ENCODE results near the gene NRXN3.

Gene NRXN3

GRCh38 chr14:79150226-79150625 lies 980.1 kb downstream of the NRXN3 start:
- no peak for DNase-seq (ENCODE audit: low spot score)

GRCh38 chr14:79157369-79157768 lies 987.2 kb downstream of the NRXN3 start:
- DNase-seq (ENCODE audit: low spot score): no peak

DNA sequence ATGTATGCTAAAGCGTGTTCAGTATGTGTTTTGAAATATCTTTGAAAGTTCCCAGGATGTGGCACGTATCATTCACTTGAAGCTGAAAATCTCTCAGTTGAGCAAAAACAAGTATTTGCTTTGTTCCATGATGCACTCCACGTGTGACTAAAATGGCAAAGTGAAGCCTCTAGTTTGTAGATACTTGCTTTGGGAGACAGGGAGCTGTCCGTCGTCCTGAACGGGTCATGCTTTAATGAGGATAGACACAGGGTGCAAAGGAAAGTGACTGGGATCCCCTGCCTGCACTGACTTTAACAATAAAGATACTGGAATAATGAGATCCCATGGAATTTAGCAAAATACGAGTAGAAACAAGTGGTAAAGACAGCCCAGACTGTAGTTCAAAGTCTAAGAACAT lies 991.4 kb downstream of the NRXN3 start:
- DNase-seq (ENCODE audit: low spot score): no peak

- no peak for DNase-seq (ENCODE audit: low spot score)
Observed at GRCh38 chr14:79162833-79163232, 992.7 kb downstream of the NRXN3 start.

DNA sequence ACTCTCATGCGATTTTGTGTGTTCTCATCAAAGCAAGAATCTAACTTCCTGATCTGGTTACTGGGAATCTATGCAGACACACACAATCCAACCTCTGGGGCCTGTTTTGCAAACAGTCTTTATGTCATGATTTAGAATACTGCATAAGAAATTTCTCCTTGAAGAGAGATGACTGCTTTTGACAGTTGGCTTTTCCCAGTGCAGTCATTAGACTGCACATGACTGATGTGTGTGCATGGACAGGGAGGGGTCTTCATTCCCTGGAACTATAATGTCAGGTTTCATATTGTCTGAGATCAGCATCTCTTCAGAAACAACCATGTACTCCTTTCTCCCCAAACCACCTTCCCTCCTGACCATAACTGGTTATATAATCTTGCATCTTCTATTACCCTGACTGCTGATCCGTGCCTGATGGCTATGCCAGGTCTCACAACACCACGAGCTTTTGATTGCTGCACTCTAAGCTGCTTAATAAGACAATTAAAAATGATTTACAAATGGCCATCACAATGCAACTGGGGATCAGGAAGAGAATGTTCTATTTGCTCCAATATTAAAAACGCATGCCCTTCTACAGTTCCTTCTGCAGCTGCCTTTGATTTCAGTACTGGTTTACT lies 995.4 kb downstream of the NRXN3 start:
- DNase-seq (ENCODE audit: low spot score): no peak

DNA sequence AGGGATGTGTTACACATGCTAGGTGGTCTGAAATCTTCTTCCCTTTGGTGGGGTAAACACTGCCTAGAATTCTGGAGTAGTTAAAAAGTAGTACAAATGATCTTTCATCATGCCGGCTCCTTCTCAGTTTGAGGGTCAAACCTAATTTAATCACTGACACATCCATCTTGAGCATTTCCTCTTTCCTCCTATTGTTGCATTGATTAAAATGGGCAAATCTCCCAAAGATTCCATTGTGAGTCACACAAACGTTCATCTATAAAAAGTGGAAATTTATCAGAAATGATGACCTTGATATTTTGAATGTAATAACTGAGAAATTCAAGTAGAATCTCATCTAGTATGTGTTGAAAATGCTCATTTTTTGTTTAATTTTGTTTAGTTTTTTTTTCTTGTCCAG lies 996.0 kb downstream of the NRXN3 start:
- no peak for DNase-seq (ENCODE audit: low spot score)

DNA sequence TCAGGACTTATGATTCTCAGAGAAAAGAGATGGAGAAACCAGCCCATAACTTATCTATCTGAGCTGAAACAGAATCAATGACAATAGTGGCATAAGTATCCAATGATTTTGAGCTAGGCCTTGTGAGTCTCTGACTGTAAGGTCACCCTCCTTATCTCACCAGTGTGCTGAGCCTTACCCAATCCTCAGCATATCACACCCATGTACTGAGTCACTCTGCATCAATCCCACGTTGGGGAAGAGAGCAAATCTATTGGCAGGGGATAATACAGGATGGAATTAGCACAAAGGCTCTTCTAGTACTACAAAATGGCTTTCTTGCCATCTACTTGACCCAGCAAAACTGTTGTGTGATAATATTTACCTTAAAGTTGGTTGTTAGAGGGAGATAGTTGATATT lies 997.8 kb downstream of the NRXN3 start:
- DNase-seq (ENCODE audit: low spot score): no peak

GRCh38 chr14:79175671-79176070 lies 1005.5 kb downstream of the NRXN3 start:
- DNase-seq (ENCODE audit: low spot score): no peak

- no peak for DNase-seq (ENCODE audit: low spot score)
Observed at GRCh38 chr14:79177106-79177505, 1006.9 kb downstream of the NRXN3 start.

- no peak for DNase-seq (ENCODE audit: low spot score)
Observed at GRCh38 chr14:79178719-79179118, 1008.5 kb downstream of the NRXN3 start.

- no peak for DNase-seq (ENCODE audit: low spot score)
Observed at GRCh38 chr14:79179985-79180384, 1009.8 kb downstream of the NRXN3 start.

DNA sequence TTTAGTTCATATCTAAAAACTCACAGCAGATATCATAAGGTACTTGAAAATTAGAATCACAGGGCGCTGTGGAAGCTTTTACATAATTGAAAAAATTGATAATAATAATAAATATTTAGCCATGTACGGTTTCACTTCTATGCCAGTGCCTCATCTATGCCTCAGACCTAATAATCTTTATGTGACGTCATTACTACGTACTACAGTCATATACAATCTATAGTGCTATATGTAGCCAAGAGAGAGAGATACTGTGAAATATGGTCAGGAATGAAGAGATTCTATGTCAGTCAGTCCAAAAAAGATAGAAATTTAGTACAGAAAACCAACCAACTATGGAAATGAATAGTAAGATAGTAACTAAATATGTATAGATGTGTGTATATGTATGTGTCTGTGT lies 1010.5 kb downstream of the NRXN3 start:
- DNase-seq (ENCODE audit: low spot score): no peak

DNA sequence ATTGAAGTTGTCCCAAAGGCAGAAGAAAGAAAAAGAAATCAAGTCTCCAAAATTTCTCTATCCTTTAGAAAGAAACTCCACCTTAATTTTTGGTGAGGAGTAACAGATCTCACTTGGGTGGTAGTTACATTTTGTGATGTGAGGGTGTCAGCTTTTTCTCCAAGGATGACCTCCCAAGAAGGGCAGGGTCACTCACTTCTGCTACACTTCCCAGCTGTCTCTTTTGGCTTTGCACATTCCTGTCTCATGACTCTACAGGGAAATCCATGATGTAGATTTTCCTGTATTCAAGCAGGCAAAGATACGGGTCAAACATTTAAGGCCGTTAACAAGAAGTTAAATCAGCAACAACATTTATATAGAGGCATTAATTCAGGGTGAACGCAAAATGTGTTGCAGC lies 1016.4 kb downstream of the NRXN3 start:
- no peak for DNase-seq (ENCODE audit: low spot score)

DNA sequence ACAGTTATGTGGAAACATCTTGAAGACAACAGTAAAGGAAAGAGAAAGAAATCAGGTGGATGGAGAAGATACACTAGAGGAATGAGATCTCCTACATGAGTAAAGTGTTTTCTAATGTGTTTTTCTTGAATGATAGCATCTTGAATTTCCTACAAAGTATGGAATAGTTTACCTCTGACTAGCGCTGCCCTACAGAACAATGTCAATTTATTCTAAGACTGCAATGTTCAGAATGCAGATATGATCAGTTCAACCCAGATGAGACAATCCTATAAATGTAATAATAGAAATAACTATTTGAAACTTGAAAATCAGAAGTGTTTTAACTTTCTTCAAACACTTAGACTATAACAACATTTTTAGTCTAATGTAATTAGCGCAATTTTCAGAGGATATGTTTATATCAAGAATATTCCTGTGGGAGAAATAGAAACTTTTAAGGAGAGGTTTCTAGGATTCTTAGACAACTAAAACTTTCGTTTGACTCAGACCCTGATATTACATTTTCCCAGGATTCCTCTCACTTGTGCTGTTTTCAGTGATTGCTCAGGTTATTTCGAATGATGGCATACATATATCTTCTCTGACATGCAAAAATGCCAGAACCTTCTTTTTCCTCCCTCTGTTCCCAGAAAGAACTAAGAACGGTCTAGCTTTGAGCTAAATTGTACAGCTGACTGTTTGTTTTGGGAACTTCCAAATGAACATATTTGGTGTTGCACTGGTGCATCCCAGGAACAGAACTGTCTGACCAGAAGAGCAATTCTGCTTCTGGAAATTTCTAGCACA lies 1023.7 kb downstream of the NRXN3 start:
- DNase-seq (ENCODE audit: low spot score): no peak

DNA sequence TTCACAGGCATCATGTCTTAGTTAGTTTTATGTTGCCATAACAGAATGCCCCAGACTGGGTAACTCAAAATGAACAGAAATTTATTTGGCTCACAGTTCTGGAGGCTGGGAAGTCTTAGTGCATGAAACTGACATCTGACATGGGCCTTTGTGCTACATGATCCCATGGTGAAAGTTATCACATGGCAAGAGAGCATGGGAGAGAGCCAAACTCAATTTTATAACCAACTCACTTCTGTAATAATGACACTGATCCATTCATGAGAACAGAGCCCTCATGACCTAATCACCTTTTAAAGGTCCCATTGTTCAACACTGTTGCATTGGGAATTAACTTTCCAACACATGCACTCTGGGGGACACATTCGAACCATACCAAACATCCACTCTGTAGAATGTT lies 1026.0 kb downstream of the NRXN3 start:
- no peak for DNase-seq (ENCODE audit: low spot score)

DNA sequence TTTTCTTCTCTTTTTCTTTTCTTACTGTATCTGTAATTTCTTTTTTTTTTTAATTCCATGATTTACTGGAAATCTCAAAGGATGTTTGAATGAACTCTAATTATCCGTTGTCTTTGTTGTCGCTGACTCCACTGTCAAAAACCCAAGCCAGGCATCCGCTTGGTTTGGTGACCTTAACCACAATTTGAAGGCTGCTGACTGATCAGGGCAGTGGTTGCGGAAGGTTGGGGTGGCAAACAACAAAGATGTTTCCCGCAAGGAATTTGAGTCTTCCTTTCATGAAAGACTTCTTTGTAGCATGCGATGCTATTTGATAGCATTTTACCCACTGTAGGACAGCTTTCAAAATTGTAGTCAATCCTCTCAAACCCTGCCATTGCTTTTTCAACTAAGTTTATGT lies 1027.3 kb downstream of the NRXN3 start:
- no peak for DNase-seq (ENCODE audit: low spot score)

- no peak for DNase-seq (ENCODE audit: low spot score)
Observed at GRCh38 chr14:79199217-79199616, 1029.0 kb downstream of the NRXN3 start.

GRCh38 chr14:79201564-79202207 lies 1031.5 kb downstream of the NRXN3 start:
- no peak for DNase-seq (ENCODE audit: low spot score)

- no peak for DNase-seq (ENCODE audit: low spot score)
Observed at GRCh38 chr14:79204591-79204990, 1034.4 kb downstream of the NRXN3 start.

GRCh38 chr14:79209418-79209817 lies 1039.2 kb downstream of the NRXN3 start:
- DNase-seq (ENCODE audit: low spot score): no peak

DNA sequence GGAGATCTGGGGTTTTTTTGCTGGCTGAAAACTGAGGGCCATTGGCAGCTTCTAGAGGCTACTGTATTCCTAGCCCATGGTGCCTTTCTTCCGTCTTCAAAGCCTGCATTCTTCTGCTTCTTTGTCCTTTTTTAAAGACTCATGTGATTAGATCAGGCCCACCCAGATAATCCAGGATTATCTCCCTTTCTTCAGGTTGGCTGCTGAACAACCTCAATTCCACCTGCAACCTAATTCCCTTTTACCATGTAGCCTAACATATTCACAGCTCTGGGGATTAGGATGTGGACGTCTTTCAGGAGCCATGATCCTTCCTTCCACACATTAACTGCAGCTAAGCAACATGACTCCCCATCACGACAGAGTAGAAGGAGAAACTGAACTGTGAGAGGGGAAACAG lies 1055.6 kb downstream of the NRXN3 start:
- no peak for DNase-seq (ENCODE audit: low spot score)

DNA sequence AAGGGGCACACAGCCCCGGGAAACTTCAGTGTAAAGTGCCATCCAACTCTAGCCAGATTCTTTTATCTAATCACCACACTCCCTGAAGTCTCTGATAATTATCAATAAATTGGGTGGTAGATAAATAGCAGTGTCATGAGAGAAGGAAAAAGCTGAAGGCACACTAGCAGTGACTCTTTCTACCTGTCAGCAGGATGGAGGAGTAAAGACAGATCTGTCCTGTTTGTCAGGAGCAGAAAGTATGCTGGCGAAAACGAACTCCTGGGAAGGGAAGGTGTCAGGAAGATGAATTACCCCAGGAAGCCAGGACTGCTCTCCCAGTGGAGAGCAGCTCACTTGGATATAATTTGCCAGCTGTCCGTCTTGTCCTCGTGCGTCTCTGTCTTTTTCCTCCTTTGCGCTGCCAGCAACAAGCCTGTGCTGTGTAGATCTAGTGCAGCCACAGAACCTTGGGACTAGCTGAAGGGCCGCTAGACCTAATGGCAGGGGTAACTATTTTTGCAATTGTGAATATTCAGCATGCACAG lies 1059.3 kb downstream of the NRXN3 start:
- no peak for DNase-seq (ENCODE audit: low spot score)

GRCh38 chr14:79242666-79243065 lies 1072.5 kb downstream of the NRXN3 start:
- DNase-seq (ENCODE audit: low spot score): no peak

All from germinal center (tissue), 1 donor.